A549 (cell line): ENCODE measurements around the gene GPAT3. TPM values are rescaled to one million over a fixed set of nuclear protein-coding genes. Genes with fewer than 3 reads are reported as not detected.
"Not testable (repeated sequence)": the region's sequence is repeated elsewhere in the genome, so short reads cannot be mapped to it uniquely, and the experiment has no call there.

Source experiments
- ATAC-seq, 2 experiments: fragments of 200-7000 bp in 1 of 2; fragments of >200 bp in 1 of 2; cut with Nextera tagmentation in 1 of 2; cut with Tn5 transposase in 1 of 2; 3 replicates each; pipeline versions ENCODE4 v1.8.0 to v1.9.1; 2018 to 2020; ENCODE audit warnings: mild to moderate bottlenecking in 1 of 2, moderate library complexity in 1 of 2
- CTCF ChIA-PET: fragments of 300-600 bp; sonication (Branson Sonifier 250); formaldehyde crosslinking; extraction: SDS; loops from one replicate; lab custom pipeline; 2021; ENCODE audit warnings: antibody characterized with exemption, inconsistent platforms; lab: Yijun Ruan, JAX
- POLR2A ChIA-PET: fragments of 350-600 bp; formaldehyde crosslinking; extraction: SDS; loops from one replicate; lab custom pipeline; 2021; ENCODE audit warnings: antibody characterized with exemption, inconsistent platforms; lab: Yijun Ruan, JAX
- DNase-seq, 2 experiments: peaks; one replicate each; pipeline versions ENCODE4 v3.0.0 to v3.0.0-alpha.2; 2011 to 2016; ENCODE audit warnings: low read depth in 1 of 2, low spot score in 1 of 2
- FAIRE-seq: peaks from 2 replicates; lab custom pipeline; 2011; peaks lifted over from hg19 to GRCh38; lab: Jason Lieb, UNC
- H3K27ac ChIP-seq, 2 experiments: fragments of >200 bp; sonication (Bioruptor Twin); formaldehyde crosslinking; 3 replicates each; pipeline ENCODE4 v1.5.1; 2016 to 2017
- H3K4me1 ChIP-seq: fragments of >200 bp; sonication (Bioruptor Twin); formaldehyde crosslinking; 3 replicates; pipeline ENCODE4 v1.6.1; 2016
- H3K4me2 ChIP-seq: fragments of >200 bp; sonication (Bioruptor Twin); formaldehyde crosslinking; 3 replicates; pipeline ENCODE4 v1.6.1; 2016
- H3K4me3 ChIP-seq: fragments of >200 bp; sonication (Bioruptor Twin); formaldehyde crosslinking; 3 replicates; pipeline ENCODE4 v1.5.1; 2016
- H3K9me3 ChIP-seq: fragments of >200 bp; sonication (Bioruptor Twin); formaldehyde crosslinking; 3 replicates; pipeline ENCODE4 v1.6.1; 2016
- CTCF ChIP-seq: fragments of >200 bp; sonication (Bioruptor Twin); formaldehyde crosslinking; IDR thresholded peaks from 3 replicates; pipeline ENCODE4 v1.5.1; 2016
- EHF ChIP-seq: fragments of 250-450 bp; sonication (Bioruptor Pico); IDR thresholded peaks from 2 replicates; pipeline ENCODE4 v1.5.0; 2020; ENCODE audit warnings: mild to moderate bottlenecking
- EHMT2 ChIP-seq: fragments of 200-600 bp; sonication (generic); IDR thresholded peaks from 2 replicates; pipeline ENCODE4 v1.6.1; 2016; ENCODE audit warnings: antibody characterized with exemption, low read depth, mild to moderate bottlenecking, moderate library complexity
- ESRRA ChIP-seq: fragments of 150-350 bp; IDR thresholded peaks from 2 replicates; pipeline ENCODE4 v1.6.1; 2014; ENCODE audit warnings: mild to moderate bottlenecking, low read length, borderline replicate concordance
- FOXS1 ChIP-seq: fragments of 250-450 bp; sonication (Bioruptor Pico); IDR thresholded peaks from 2 replicates; pipeline ENCODE4 v1.5.0; 2020; ENCODE audit warnings: mild to moderate bottlenecking, moderate library complexity
- HDAC2 ChIP-seq: fragments of 200-600 bp; sonication (generic); IDR thresholded peaks from 2 replicates; pipeline ENCODE4 v1.6.1; 2016
- HEYL ChIP-seq: fragments of 250-450 bp; sonication (Bioruptor Pico); IDR thresholded peaks from 2 replicates; pipeline ENCODE4 v1.8.0; 2021; ENCODE audit warnings: mild to moderate bottlenecking, moderate library complexity
- HOXB5 ChIP-seq: fragments of 250-450 bp; sonication (Bioruptor Pico); IDR thresholded peaks from 2 replicates; pipeline ENCODE4 v1.5.0; 2020; ENCODE audit warnings: mild to moderate bottlenecking, moderate library complexity
- MAFK ChIP-seq: fragments of 450-650 bp; IDR thresholded peaks from 2 replicates; pipeline ENCODE4 v1.6.1; 2014; ENCODE audit not compliant: partially characterized antibody
- NPAS2 ChIP-seq: fragments of 250-450 bp; sonication (Bioruptor Pico); IDR thresholded peaks from 2 replicates; pipeline ENCODE4 v1.8.0; 2022; ENCODE audit warnings: mild to moderate bottlenecking, moderate library complexity, borderline replicate concordance
- NR3C1 ChIP-seq: fragments of >200 bp; sonication (Bioruptor Twin); formaldehyde crosslinking; IDR thresholded peaks from 3 replicates; pipeline ENCODE4 v1.6.1; 2017
- PHF8 ChIP-seq: fragments of 200-600 bp; sonication (generic); IDR thresholded peaks from 2 replicates; pipeline ENCODE4 v1.6.1; 2016; ENCODE audit warnings: low read depth, mild to moderate bottlenecking, antibody characterized with exemption, moderate library complexity, borderline replicate concordance
- POLR2A ChIP-seq: IDR thresholded peaks from 2 replicates; pipeline ENCODE4 v1.6.1; 2012; ENCODE audit warnings: mild to moderate bottlenecking, low read length
- POLR2AphosphoS2 ChIP-seq: conservative IDR thresholded peaks from 2 replicates; pipeline ENCODE4 v1.6.1; 2012; ENCODE audit warnings: low read length, improper control_type of control experiment, inconsistent platforms
- RAD21 ChIP-seq, 2 experiments: fragments of >200 bp in 1 of 2; sonication (Bioruptor Twin) in 1 of 2; formaldehyde crosslinking in 1 of 2; IDR thresholded peaks in 1 of 2; conservative IDR thresholded peaks in 1 of 2; 2 replicates in 1 of 2; 3 replicates in 1 of 2; pipeline ENCODE4 v1.6.1; 2012 to 2018; ENCODE audit warnings: inconsistent platforms in 1 of 2
- RARB ChIP-seq: fragments of 250-450 bp; sonication (Bioruptor Pico); IDR thresholded peaks from 2 replicates; pipeline ENCODE4 v1.8.0; 2021; ENCODE audit warnings: mild to moderate bottlenecking, moderate library complexity
- RFX5 ChIP-seq: fragments of 450-650 bp; IDR thresholded peaks from 2 replicates; pipeline ENCODE4 v1.7.1; 2014; ENCODE audit warnings: antibody characterized with exemption, mild to moderate bottlenecking, moderate library complexity
- SREBF2 ChIP-seq: fragments of 450-650 bp; IDR thresholded peaks from 2 replicates; pipeline ENCODE4 v1.6.1; 2014; ENCODE audit warnings: mild to moderate bottlenecking, moderate library complexity
- TP53 ChIP-seq: fragments of 250-450 bp; sonication (Bioruptor Pico); IDR thresholded peaks from 2 replicates; pipeline ENCODE4 v1.5.0; 2021; ENCODE audit warnings: mild to moderate bottlenecking, moderate library complexity
- ZC3H11A ChIP-seq: fragments of 450-650 bp; IDR thresholded peaks from 2 replicates; pipeline ENCODE4 v1.6.1; 2014; ENCODE audit warnings: antibody characterized with exemption, mild to moderate bottlenecking
- ZFP36 ChIP-seq: fragments of 450-650 bp; IDR thresholded peaks from 2 replicates; pipeline ENCODE4 v1.6.1; 2014; ENCODE audit warnings: borderline replicate concordance; ENCODE audit not compliant: partially characterized antibody
- ZSCAN20 ChIP-seq: fragments of 250-450 bp; sonication (Bioruptor Pico); IDR thresholded peaks from 2 replicates; pipeline ENCODE4 v1.8.0; 2022; ENCODE audit warnings: mild to moderate bottlenecking, moderate library complexity
- WGBS: methylation state at CpG from one replicate; pipeline ENCODE4 v1.1.6; 2017; ENCODE audit errors: missing lambda C conversion rate; 5-methylcytosine and 5-hydroxymethylcytosine counted together
- polyA plus RNA-seq, 4 experiments: library from polyadenylated mRNA; depleted of rRNA in 3 of 4; stranded (reverse); fragments of >200 nt; fragmentation: RNase III in 1 of 4; extraction: RNeasy Plus Mini Kit Qiagen cat#74134 plus additional on column Dnase treatment in 1 of 4; gene quantifications; 2 replicates in 3 of 4; 3 replicates in 1 of 4; pipeline ENCODE4 v1.2.3, GENCODE V29; 2011 to 2017
- TF ChIP-seq, protein P1 (sequence below): fragments of 250-450 bp; sonication (Bioruptor Pico); IDR thresholded peaks from 2 replicates; pipeline ENCODE4 v1.5.0; 2021; ENCODE audit warnings: mild to moderate bottlenecking, moderate library complexity, borderline replicate concordance
- TF ChIP-seq, protein P2 (sequence below): IDR thresholded peaks from 2 replicates; pipeline ENCODE4 v1.6.1; 2012; ENCODE audit warnings: low read depth, borderline replicate concordance

GPAT3 gene
- polyA plus RNA-seq, 2 of the 4 experiments (the other 2 are of a cell fraction): 12.9 to 44.9 TPM

GRCh38 chr4:83498187-83498586 is 37.7 kb upstream of the GPAT3 start:
- ATAC-seq: no peak
- Histone ChIP-seq H3K9me3 (no peaks in the 10 kb centered on the region), H3K4me1 (no peaks in the 10 kb centered on the region), H3K4me2 (no peak overlapping the region)
- CTCF ChIA-PET: interaction anchor here (1.2 to 1.5 kb wide), 2 partner anchors 11 to 146 kb away, joined by 4 to 5 read pairs; no protein-coding TSS in a partner anchor
- no peak for TF ChIP-seq RFX5
- no peak for TF ChIP-seq ESRRA
- no peak for TF ChIP-seq TP53 (CRISPR knock-in tag)
- no peak for TF ChIP-seq HOXB5
- TF ChIP-seq ZSCAN20 (CRISPR knock-in tag): no peak
- TF ChIP-seq, protein P1, sequence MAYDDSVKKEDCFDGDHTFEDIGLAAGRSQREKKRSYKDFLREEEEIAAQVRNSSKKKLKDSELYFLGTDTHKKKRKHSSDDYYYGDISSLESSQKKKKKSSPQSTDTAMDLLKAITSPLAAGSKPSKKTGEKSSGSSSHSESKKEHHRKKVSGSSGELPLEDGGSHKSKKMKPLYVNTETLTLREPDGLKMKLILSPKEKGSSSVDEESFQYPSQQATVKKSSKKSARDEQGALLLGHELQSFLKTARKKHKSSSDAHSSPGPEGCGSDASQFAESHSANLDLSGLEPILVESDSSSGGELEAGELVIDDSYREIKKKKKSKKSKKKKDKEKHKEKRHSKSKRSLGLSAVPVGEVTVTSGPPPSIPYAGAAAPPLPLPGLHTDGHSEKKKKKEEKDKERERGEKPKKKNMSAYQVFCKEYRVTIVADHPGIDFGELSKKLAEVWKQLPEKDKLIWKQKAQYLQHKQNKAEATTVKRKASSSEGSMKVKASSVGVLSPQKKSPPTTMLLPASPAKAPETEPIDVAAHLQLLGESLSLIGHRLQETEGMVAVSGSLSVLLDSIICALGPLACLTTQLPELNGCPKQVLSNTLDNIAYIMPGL (CRISPR knock-in tag): no peak
- TF ChIP-seq, all 56 proteins: peak for 0
- WGBS: 80% methylated on average over 1 of the region's 1 CpG
- FAIRE-seq (no peak), DNase-seq (no peak)
- no peak overlapping the region for H3K4me3 ChIP-seq
- POLR2A ChIA-PET: no interaction called here
- H3K27ac ChIP-seq: no peak overlapping the region

DNA sequence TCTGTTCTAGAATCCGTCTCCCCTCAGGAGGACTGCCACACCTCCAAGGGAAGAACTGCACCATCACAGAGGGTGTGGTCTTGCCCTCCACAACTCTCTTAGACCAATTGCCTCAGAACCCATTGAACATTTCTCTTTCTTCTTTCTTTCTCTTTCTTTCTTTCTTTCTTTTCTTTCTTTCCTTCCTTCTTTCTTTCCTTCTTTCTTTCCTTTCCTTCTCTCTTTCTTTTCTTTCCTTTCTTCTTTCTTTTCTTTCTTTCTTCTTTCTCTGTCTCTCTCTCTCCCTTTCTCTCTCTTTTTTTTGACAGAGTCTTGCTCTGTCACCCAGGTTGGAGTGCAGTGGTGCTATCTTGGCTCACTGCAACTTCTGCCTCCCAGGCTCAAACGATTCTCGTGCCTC is 34.2 kb upstream of the GPAT3 start:
- WGBS: 79% methylated on average over 3 of the region's 3 CpGs
- H3K9me3 ChIP-seq, H3K27ac ChIP-seq, DNase-seq, POLR2A ChIA-PET, ATAC-seq, H3K4me3 ChIP-seq, H3K4me2 ChIP-seq, FAIRE-seq, H3K4me1 ChIP-seq: not testable (repeated sequence)
- CTCF ChIA-PET: interaction anchor here (0.7 to 1.1 kb wide), 2 partner anchors 10 to 142 kb away, joined by 3 to 5 read pairs; no protein-coding TSS in a partner anchor

- CTCF ChIA-PET: no interaction called here
These were observed 31.9 kb upstream of the GPAT3 start for GRCh38 chr4:83503974-83504373.

More at GRCh38 chr4:83503974-83504373, 31.9 kb upstream of the GPAT3 start:
- POLR2A ChIA-PET: no interaction called here
- Histone ChIP-seq H3K4me2 (no peak overlapping the region), H3K27ac (no peak overlapping the region), H3K4me1 (no peaks in the 10 kb centered on the region), H3K9me3 (no peaks in the 10 kb centered on the region), H3K4me3 (no peak overlapping the region)
- DNase-seq (no peak), ATAC-seq (no peak), FAIRE-seq (no peak)
- TF ChIP-seq ZSCAN20 (CRISPR knock-in tag) (no peak), NPAS2 (CRISPR knock-in tag) (no peak), SREBF2 (no peak), RARB (CRISPR knock-in tag) (no peak), EHF (no peak), HEYL (CRISPR knock-in tag) (no peak), NR3C1 (no peak), ZC3H11A (no peak), FOXS1 (no peak), EHMT2 (no peak), HDAC2 (no peak), RAD21 (conservative IDR thresholded peaks at IDR 0.05 in 1 of 2, IDR thresholded peaks at IDR 0.05 in 1 of 2) (no peak), POLR2AphosphoS2 (no peak), MAFK (no peak), PHF8 (no peak), CTCF (no peak), POLR2A (no peak), ZFP36 (no peak)
- TF ChIP-seq, protein P2, sequence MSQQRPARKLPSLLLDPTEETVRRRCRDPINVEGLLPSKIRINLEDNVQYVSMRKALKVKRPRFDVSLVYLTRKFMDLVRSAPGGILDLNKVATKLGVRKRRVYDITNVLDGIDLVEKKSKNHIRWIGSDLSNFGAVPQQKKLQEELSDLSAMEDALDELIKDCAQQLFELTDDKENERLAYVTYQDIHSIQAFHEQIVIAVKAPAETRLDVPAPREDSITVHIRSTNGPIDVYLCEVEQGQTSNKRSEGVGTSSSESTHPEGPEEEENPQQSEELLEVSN: no peak
- TF ChIP-seq, protein P1 (CRISPR knock-in tag): no peak
